ENCODE data around the gene SCRN3.

DNA sequence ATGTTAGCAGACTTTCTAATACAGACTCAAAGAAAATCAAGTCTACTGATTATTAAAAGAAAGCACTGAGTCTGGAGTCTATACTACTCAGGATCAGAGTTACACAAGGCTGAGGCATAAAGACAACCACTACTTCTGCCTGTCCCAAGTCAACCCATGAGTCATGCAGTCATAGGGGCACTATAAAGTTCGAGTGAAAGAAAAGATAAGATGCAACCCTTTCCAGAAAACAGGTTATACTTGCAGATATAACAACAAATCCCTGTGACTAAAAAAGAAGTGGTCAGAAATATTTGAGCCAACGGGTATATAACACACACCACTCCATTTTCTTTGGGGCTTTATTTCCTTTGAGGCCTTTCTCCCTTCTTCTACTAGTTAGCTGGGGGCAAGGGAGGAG lies 18.6 kb upstream of the SCRN3 start:
- TF ChIP-seq CTCF (conservative IDR thresholded peaks at IDR 0.05; ENCODE audit: low read depth, low read length) (no peak), EZH2 (IDR thresholded peaks at IDR 0.05; ENCODE audit: borderline replicate concordance, low read depth, low read length, poor library complexity, severe bottlenecking) (no peak)

All from A673 (cell line).